GM12878 (cell line): ENCODE data around the gene SHISA3.
"Not testable (repeated sequence)": the region's sequence is repeated elsewhere in the genome, so short reads cannot be mapped to it uniquely, and the experiment has no call there.

ENCODE experiments used
- ATF7 ChIP-seq: fragments of 450-650 bp; IDR thresholded peaks from 2 replicates; pipeline ENCODE4 v1.6.1; 2016; ENCODE audit warnings: low read depth, mild to moderate bottlenecking
- TF ChIP-seq, protein P1 (sequence below), 3 experiments: IDR thresholded peaks in 2 of 3; conservative IDR thresholded peaks in 1 of 3; 2 replicates each; pipeline ENCODE4 v1.5.1; 2011; ENCODE audit warnings: low read depth in 3 of 3, low read length in 3 of 3, mild to moderate bottlenecking in 3 of 3, control low read depth in 2 of 3, moderate library complexity in 2 of 3, inconsistent platforms in 1 of 3, mixed read lengths in 1 of 3; ENCODE audit not compliant: control insufficient read depth in 2 of 3, insufficient read depth in 1 of 3; ENCODE audit errors: extremely low read depth in 1 of 3

GRCh38 chr4:42372303-42372702, 25.0 kb upstream of the SHISA3 start:
- not testable (repeated sequence) for TF ChIP-seq ATF7
- TF ChIP-seq, protein P1, sequence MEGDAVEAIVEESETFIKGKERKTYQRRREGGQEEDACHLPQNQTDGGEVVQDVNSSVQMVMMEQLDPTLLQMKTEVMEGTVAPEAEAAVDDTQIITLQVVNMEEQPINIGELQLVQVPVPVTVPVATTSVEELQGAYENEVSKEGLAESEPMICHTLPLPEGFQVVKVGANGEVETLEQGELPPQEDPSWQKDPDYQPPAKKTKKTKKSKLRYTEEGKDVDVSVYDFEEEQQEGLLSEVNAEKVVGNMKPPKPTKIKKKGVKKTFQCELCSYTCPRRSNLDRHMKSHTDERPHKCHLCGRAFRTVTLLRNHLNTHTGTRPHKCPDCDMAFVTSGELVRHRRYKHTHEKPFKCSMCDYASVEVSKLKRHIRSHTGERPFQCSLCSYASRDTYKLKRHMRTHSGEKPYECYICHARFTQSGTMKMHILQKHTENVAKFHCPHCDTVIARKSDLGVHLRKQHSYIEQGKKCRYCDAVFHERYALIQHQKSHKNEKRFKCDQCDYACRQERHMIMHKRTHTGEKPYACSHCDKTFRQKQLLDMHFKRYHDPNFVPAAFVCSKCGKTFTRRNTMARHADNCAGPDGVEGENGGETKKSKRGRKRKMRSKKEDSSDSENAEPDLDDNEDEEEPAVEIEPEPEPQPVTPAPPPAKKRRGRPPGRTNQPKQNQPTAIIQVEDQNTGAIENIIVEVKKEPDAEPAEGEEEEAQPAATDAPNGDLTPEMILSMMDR (IDR thresholded peaks at IDR 0.05 in 2 of 3, conservative IDR thresholded peaks at IDR 0.05 in 1 of 3; ENCODE audit: control insufficient read depth in 2 of 3, extremely low read depth in 1 of 3, insufficient read depth in 1 of 3, low read depth in 3 of 3, low read length in 3 of 3) = not testable (repeated sequence)
